Suprapubic skin (tissue), 3 donors: ENCODE data around the gene NFIB.

ENCODE experiments used
- CTCF ChIP-seq, 2 donors: fragments of 200-600 bp in 1 of 2; fragments of 450-650 bp in 1 of 2; sonication (generic) in 1 of 2; IDR thresholded peaks; one replicate each; pipeline ENCODE4 v1.5.1; 2016 to 2019; ENCODE audit warnings: antibody characterized with exemption in 2 of 2, mild to moderate bottlenecking in 1 of 2, moderate library complexity in 1 of 2
- POLR2AphosphoS5 ChIP-seq, 3 donors: sonication (generic); formaldehyde crosslinking; IDR thresholded peaks; one replicate each; pipeline ENCODE4 v1.6.1; 2017; ENCODE audit warnings: antibody characterized with exemption in 3 of 3

- TF ChIP-seq CTCF (IDR thresholded peaks at IDR 0.05) = no peak
- TF ChIP-seq POLR2AphosphoS5 (IDR thresholded peaks at IDR 0.05) = no peak
These were observed 4.4 kb upstream of the NFIB start for GRCh38 chr9:14318361-14318760.
